H1 (cell line): ENCODE results near the gene JAG2. TPM values are rescaled to one million over a fixed set of nuclear protein-coding genes. Genes with fewer than 3 reads are reported as not detected.

Source experiments
- CTCF ChIA-PET: fragments of 300-600 bp; sonication (Branson Sonifier 250); formaldehyde crosslinking; loops from one replicate; lab custom pipeline; 2021; ENCODE audit not compliant: partially characterized antibody; lab: Charles Lee
- POLR2A ChIA-PET: fragments of 300-600 bp; sonication (Branson Sonifier 250); formaldehyde crosslinking; loops from one replicate; lab custom pipeline; 2021; ENCODE audit warnings: inconsistent platforms; ENCODE audit not compliant: partially characterized antibody; lab: Charles Lee
- DNase-seq, 2 experiments: peaks; one replicate each; pipeline versions ENCODE4 v3.0.0 to v3.0.0-alpha.2; 2010 to 2022; ENCODE audit warnings: low spot score in 2 of 2, low read depth in 1 of 2, mixed read lengths in 1 of 2
- FAIRE-seq: peaks from 2 replicates; lab custom pipeline; 2011; peaks lifted over from hg19 to GRCh38; lab: Jason Lieb, UNC
- H2AFZ ChIP-seq: 2 replicates; pipeline ENCODE4 v1.8.1; 2012; ENCODE audit warnings: low read length, inconsistent platforms
- H2AK5ac ChIP-seq: 2 replicates; pipeline ENCODE4 v1.6.1; 2013; ENCODE audit warnings: low read depth, low read length
- H2BK120ac ChIP-seq: replicated peaks from 2 replicates; pipeline ENCODE3; 2013; ENCODE audit warnings: low read depth, low read length, inconsistent platforms
- H2BK12ac ChIP-seq: 2 replicates; pipeline ENCODE4 v1.6.1; 2013; ENCODE audit warnings: low read depth, low read length
- H2BK15ac ChIP-seq: 2 replicates; pipeline ENCODE4 v1.6.1; 2013; ENCODE audit warnings: low read length
- H2BK20ac ChIP-seq: 2 replicates; pipeline ENCODE4 v1.6.1; 2013; ENCODE audit warnings: low read length
- H2BK5ac ChIP-seq: 2 replicates; pipeline ENCODE4 v1.6.1; 2013; ENCODE audit warnings: low read depth, low read length
- H3K14ac ChIP-seq: 2 replicates; pipeline ENCODE4 v1.6.1; 2013; ENCODE audit warnings: inconsistent platforms; ENCODE audit not compliant: insufficient read length
- H3K18ac ChIP-seq: 2 replicates; pipeline ENCODE4 v1.6.1; 2013; ENCODE audit warnings: low read length; ENCODE audit errors: extremely low read depth
- H3K23ac ChIP-seq: 2 replicates; pipeline ENCODE4 v1.6.1; 2013; ENCODE audit warnings: inconsistent platforms; ENCODE audit not compliant: insufficient read length
- H3K23me2 ChIP-seq: 2 replicates; pipeline ENCODE4 v1.6.1; 2013; ENCODE audit warnings: low read depth, low read length
- H3K27ac ChIP-seq: 2 replicates; pipeline ENCODE4 v1.6.1; 2011; ENCODE audit warnings: low read depth, low read length, inconsistent platforms
- H3K27me3 ChIP-seq, 4 experiments: replicated peaks in 1 of 4; 1 replicate in 1 of 4; 2 replicates in 3 of 4; pipeline versions ENCODE4 v1.6.1 to v1.8.1; 2011 to 2013; ENCODE audit warnings: low read length in 3 of 4, mild to moderate bottlenecking in 3 of 4, inconsistent platforms in 2 of 4, mixed read lengths in 2 of 4, moderate library complexity in 1 of 4; ENCODE audit not compliant: control insufficient read depth in 3 of 4, insufficient read depth in 3 of 4; ENCODE audit errors: extremely low read depth in 1 of 4
- H3K36me3 ChIP-seq, 4 experiments: 2 replicates each; pipeline versions ENCODE4 v1.6.1 to v1.8.1; 2011 to 2013; ENCODE audit warnings: mild to moderate bottlenecking in 4 of 4, low read length in 3 of 4, moderate library complexity in 2 of 4, control low read depth in 1 of 4, inconsistent platforms in 1 of 4; ENCODE audit not compliant: insufficient read depth in 4 of 4, control insufficient read depth in 2 of 4
- H3K4ac ChIP-seq: replicated peaks from 2 replicates; pipeline ENCODE3; 2013; ENCODE audit warnings: low read length, low read depth, mixed read lengths, inconsistent platforms; ENCODE audit not compliant: insufficient read length
- H3K4me1 ChIP-seq, 4 experiments: replicated peaks in 1 of 4; 1 replicate in 1 of 4; 2 replicates in 3 of 4; pipeline versions ENCODE4 v1.6.1 to v1.8.1; 2011 to 2013; ENCODE audit warnings: low read length in 3 of 4, inconsistent platforms in 2 of 4, mixed read lengths in 1 of 4; ENCODE audit not compliant: insufficient read depth in 4 of 4, control insufficient read depth in 3 of 4
- H3K4me2 ChIP-seq, 2 experiments: 2 replicates each; pipeline versions ENCODE4 v1.6.1 to v1.8.1; 2011 to 2013; ENCODE audit warnings: low read depth in 2 of 2, low read length in 2 of 2, control low read depth in 1 of 2, inconsistent platforms in 1 of 2, mild to moderate bottlenecking in 1 of 2; ENCODE audit not compliant: insufficient read depth in 1 of 2
- H3K4me3 ChIP-seq, 4 experiments: fragments of 200-600, 300-600 bp in 1 of 4; sonication (generic), shearing (Covaris generic), sonication (Bioruptor Twin) in 1 of 4; 2 replicates each; pipeline versions ENCODE4 v1.5.1 to v1.8.1; 2011 to 2016; ENCODE audit warnings: low read length in 4 of 4, low read depth in 3 of 4, control low read depth in 2 of 4, inconsistent platforms in 2 of 4, mild to moderate bottlenecking in 2 of 4, mixed read lengths in 1 of 4, moderate library complexity in 1 of 4; ENCODE audit not compliant: insufficient read depth in 2 of 4; ENCODE audit errors: extremely low read depth in 1 of 4
- H3K56ac ChIP-seq: replicated peaks from 2 replicates; pipeline ENCODE3; 2013; ENCODE audit warnings: low read depth, mild to moderate bottlenecking, mixed read lengths, low read length, inconsistent platforms; ENCODE audit not compliant: insufficient read length
- H3K79me1 ChIP-seq: 2 replicates; pipeline ENCODE4 v1.6.1; 2013; ENCODE audit warnings: low read depth, low read length, control low read depth
- H3K79me2 ChIP-seq, 2 experiments: 2 replicates each; pipeline versions ENCODE4 v1.6.1 to v1.8.1; 2012 to 2013; ENCODE audit warnings: low read length in 2 of 2, mild to moderate bottlenecking in 2 of 2, inconsistent platforms in 1 of 2; ENCODE audit not compliant: insufficient read depth in 2 of 2, control insufficient read depth in 1 of 2
- H3K9ac ChIP-seq, 4 experiments: replicated peaks in 1 of 4; 1 replicate in 1 of 4; 2 replicates in 3 of 4; pipeline versions ENCODE4 v1.6.1 to v1.8.1; 2011 to 2013; ENCODE audit warnings: low read depth in 3 of 4, low read length in 3 of 4, control low read depth in 2 of 4, mild to moderate bottlenecking in 2 of 4, moderate library complexity in 2 of 4, inconsistent platforms in 1 of 4; ENCODE audit errors: extremely low read depth in 1 of 4
- H3K9me3 ChIP-seq, 2 experiments: 2 replicates each; pipeline versions ENCODE4 v1.6.1 to v1.8.1; 2012 to 2013; ENCODE audit warnings: mild to moderate bottlenecking in 2 of 2, moderate library complexity in 2 of 2, control low read depth in 1 of 2, inconsistent platforms in 1 of 2, low read depth in 1 of 2, low read length in 1 of 2, mixed read lengths in 1 of 2; ENCODE audit not compliant: insufficient read depth in 2 of 2
- H4K20me1 ChIP-seq, 2 experiments: replicated peaks in 1 of 2; 2 replicates each; pipeline versions ENCODE3 to v1.8.1; 2011 to 2013; ENCODE audit warnings: inconsistent platforms in 2 of 2, low read length in 2 of 2, mild to moderate bottlenecking in 1 of 2; ENCODE audit not compliant: insufficient read depth in 2 of 2, control insufficient read depth in 1 of 2
- H4K5ac ChIP-seq: 2 replicates; pipeline ENCODE4 v1.6.1; 2013; ENCODE audit warnings: low read length, low read depth, mixed read lengths, inconsistent platforms; ENCODE audit not compliant: insufficient read length
- H4K8ac ChIP-seq: 2 replicates; pipeline ENCODE4 v1.8.0; 2013; ENCODE audit warnings: mild to moderate bottlenecking, moderate library complexity, low read length, inconsistent platforms; ENCODE audit not compliant: insufficient read depth; ENCODE audit errors: extremely low read depth
- H4K91ac ChIP-seq: replicated peaks from 2 replicates; pipeline ENCODE3; 2013; ENCODE audit warnings: low read length, mixed read lengths, inconsistent platforms; ENCODE audit not compliant: insufficient read length
- ATF2 ChIP-seq: IDR thresholded peaks from 2 replicates; pipeline ENCODE4 v1.6.1; 2012; ENCODE audit warnings: low read length, inconsistent platforms
- EGR1 ChIP-seq: IDR thresholded peaks from 2 replicates; pipeline ENCODE4 v1.6.1; 2011; ENCODE audit warnings: low read depth, low read length, borderline replicate concordance
- FOSL1 ChIP-seq: IDR thresholded peaks from 2 replicates; pipeline ENCODE4 v1.6.1; 2011; ENCODE audit warnings: mild to moderate bottlenecking, low read depth, low read length, moderate library complexity; ENCODE audit not compliant: insufficient read depth
- HDAC2 ChIP-seq, 2 experiments: fragments of 300-600 bp in 1 of 2; sonication (generic) in 1 of 2; IDR thresholded peaks; 2 replicates each; pipeline ENCODE4 v1.6.1; 2011 to 2012; ENCODE audit warnings: low read depth in 2 of 2, low read length in 2 of 2, mild to moderate bottlenecking in 2 of 2, moderate library complexity in 2 of 2, borderline replicate concordance in 1 of 2, inconsistent platforms in 1 of 2
- MAX ChIP-seq: IDR thresholded peaks from 2 replicates; pipeline ENCODE4 v1.6.1; 2012; ENCODE audit warnings: inconsistent platforms
- NRF1 ChIP-seq: IDR thresholded peaks from 2 replicates; pipeline ENCODE4 v1.6.1; 2011; ENCODE audit warnings: mild to moderate bottlenecking, low read depth, low read length, improper control_type of control experiment
- POLR2A ChIP-seq, 2 experiments: IDR thresholded peaks; 1 replicate in 1 of 2; 2 replicates in 1 of 2; pipeline ENCODE4 v1.6.1; 2011; ENCODE audit warnings: low read depth in 2 of 2, low read length in 2 of 2, mild to moderate bottlenecking in 2 of 2; ENCODE audit errors: control extremely low read depth in 1 of 2
- RBBP5 ChIP-seq: IDR thresholded peaks from 2 replicates; pipeline ENCODE4 v1.7.1; 2012; ENCODE audit warnings: low read depth, mild to moderate bottlenecking, inconsistent platforms, low read length, moderate library complexity, borderline replicate concordance
- SP1 ChIP-seq: IDR thresholded peaks from 2 replicates; pipeline ENCODE4 v1.6.1; 2011; ENCODE audit warnings: low read depth, low read length
- ZNF274 ChIP-seq: IDR thresholded peaks from 2 replicates; pipeline ENCODE4 v1.7.0; 2012; ENCODE audit warnings: low read length, borderline replicate concordance; ENCODE audit errors: extremely low read depth
- WGBS, 2 experiments: shearing (Covaris generic) in 1 of 2; methylation state at CpG; one replicate each; pipeline versions ENCODE4 v1.1.6 to v1.1.7; 2013 to 2015; ENCODE audit warnings: low lambda C conversion rate in 2 of 2, mixed read lengths in 2 of 2, inconsistent platforms in 1 of 2, low coverage in 1 of 2, missing lambda C conversion rate in 1 of 2; ENCODE audit not compliant: insufficient replicate concordance in 2 of 2, insufficient coverage in 1 of 2, insufficient read length in 1 of 2; ENCODE audit errors: extremely low coverage in 1 of 2, missing lambda C conversion rate in 1 of 2; 5-methylcytosine and 5-hydroxymethylcytosine counted together
- polyA plus RNA-seq, 7 experiments: library from polyadenylated mRNA; depleted of rRNA in 3 of 7; stranded (reverse) in 5 of 7; unstranded in 2 of 7; fragments of >200 nt in 5 of 7; fragments of 200-250 nt in 2 of 7; gene quantifications; 1 replicate in 5 of 7; 2 replicates in 1 of 7; 4 replicates in 1 of 7; pipeline versions ENCODE4 v1.2.1 to v1.2.3, GENCODE V29; 2011 to 2013; ENCODE audit warnings: missing spikeins in 2 of 7, mixed read lengths in 2 of 7
- total RNA-seq: library from RNA; stranded (reverse); fragmentation: NEBNext Ultra II Directional; extraction: Animal tissue kit (Norgen Biotek cat#: 25700); gene quantifications from 2 replicates; pipeline ENCODE4 v1.2.1, GENCODE V29; 2021

The JAG2 gene
- total and polyA plus RNA-seq, 2 of the 8 experiments (the other 6 are each of a cell fraction or from before 2014, with no cell fraction given) = 2.8 to 6.2 TPM

- CTCF ChIA-PET = no interaction called here
- WGBS, 2 experiments = 92% methylated on average over 2 of the region's 4 CpGs; no CpG with 5 or more reads in 1 of the 2 experiments
- no peak for DNase-seq
Observed at GRCh38 chr14:105150026-105150367, 18.6 kb downstream of the JAG2 start.

More at GRCh38 chr14:105150026-105150367, 18.6 kb downstream of the JAG2 start:
- Histone ChIP-seq H3K4me2 (no peak overlapping the region), H3K4me1 (peaks cover 0 to 2% (median 0%) of the 10 kb centered on the region in 4 experiments; a peak in 2 of 7 replicates), H3K14ac (no peak overlapping the region), H2BK20ac (no peak overlapping the region), H3K4me3 (no peak overlapping the region), H2BK5ac (no peak overlapping the region), H3K27ac (no peak overlapping the region), H3K36me3 (no peaks in the 10 kb centered on the region), H3K9ac (no peak overlapping the region), H3K9me3 (no peaks in the 10 kb centered on the region), H4K5ac (no peak overlapping the region), H3K27me3 (no peaks in the 10 kb centered on the region), H4K20me1 (peaks cover 0 to 2% of the 10 kb centered on the region in 2 experiments), H3K56ac (no peak overlapping the region), H2AK5ac (no peak overlapping the region), H4K91ac (no peak overlapping the region), H3K23ac (no peak overlapping the region), H3K79me1 (no peaks in the 10 kb centered on the region), H2BK120ac (no peak overlapping the region), H3K23me2 (no peaks in the 10 kb centered on the region), H2AFZ (no peak overlapping the region), H3K4ac (no peak overlapping the region), H2BK15ac (no peak overlapping the region), H4K8ac (no peak overlapping the region; the same call in 1 of the 2 replicates), H3K18ac (no peak overlapping the region), H3K79me2 (no peaks in the 10 kb centered on the region), H2BK12ac (no peak overlapping the region)
- FAIRE-seq = no peak
- no peak for TF ChIP-seq ATF2
- TF ChIP-seq POLR2A (IDR thresholded peaks at IDR 0.05; ENCODE audit: control extremely low read depth in 1 of 2, low read depth in 2 of 2, low read length in 2 of 2) = no peak
- no peak for TF ChIP-seq MAX
- TF ChIP-seq FOSL1 = no peak
- TF ChIP-seq RBBP5 = no peak
- no peak for TF ChIP-seq SP1
- no peak for TF ChIP-seq EGR1
- TF ChIP-seq NRF1 = no peak
- no peak for TF ChIP-seq HDAC2 (IDR thresholded peaks at IDR 0.05; ENCODE audit: borderline replicate concordance in 1 of 2, low read depth in 2 of 2, low read length in 2 of 2)
- TF ChIP-seq ZNF274 = no peak
- POLR2A ChIA-PET = no interaction called here
